H7 (cell line): Measurements from ENCODE around the gene HLA-B. TPM values are rescaled to one million over a fixed set of nuclear protein-coding genes. Genes with fewer than 3 reads are reported as not detected.
"Not testable (repeated sequence)": the region's sequence is repeated elsewhere in the genome, so short reads cannot be mapped to it uniquely, and the experiment has no call there.

Experiments
- DNase-seq: peaks from one replicate; pipeline ENCODE4 v3.0.0; 2012
- H3K27me3 ChIP-seq: 2 replicates; pipeline ENCODE4 v1.6.0; 2011; ENCODE audit warnings: mild to moderate bottlenecking, low read length; ENCODE audit not compliant: control insufficient read depth, insufficient read depth
- H3K36me3 ChIP-seq: replicated peaks from 2 replicates; pipeline ENCODE4 v1.5.1; 2011; ENCODE audit warnings: low read length; ENCODE audit not compliant: control insufficient read depth, insufficient read depth
- H3K4me3 ChIP-seq: 2 replicates; pipeline ENCODE4 v1.5.1; 2011; ENCODE audit warnings: low read depth, mild to moderate bottlenecking, control low read depth, low read length, moderate library complexity; ENCODE audit not compliant: insufficient read depth
- total RNA-seq: library from RNA; depleted of rRNA; stranded (reverse); fragments of >200 nt; shearing (Covaris generic); gene quantifications from 2 replicates; pipeline ENCODE4 v1.2.3, GENCODE V29; 2014; rRNA removed

The HLA-B gene
- 7.3 and 27.3 TPM in 2 replicates for total RNA-seq

DNA sequence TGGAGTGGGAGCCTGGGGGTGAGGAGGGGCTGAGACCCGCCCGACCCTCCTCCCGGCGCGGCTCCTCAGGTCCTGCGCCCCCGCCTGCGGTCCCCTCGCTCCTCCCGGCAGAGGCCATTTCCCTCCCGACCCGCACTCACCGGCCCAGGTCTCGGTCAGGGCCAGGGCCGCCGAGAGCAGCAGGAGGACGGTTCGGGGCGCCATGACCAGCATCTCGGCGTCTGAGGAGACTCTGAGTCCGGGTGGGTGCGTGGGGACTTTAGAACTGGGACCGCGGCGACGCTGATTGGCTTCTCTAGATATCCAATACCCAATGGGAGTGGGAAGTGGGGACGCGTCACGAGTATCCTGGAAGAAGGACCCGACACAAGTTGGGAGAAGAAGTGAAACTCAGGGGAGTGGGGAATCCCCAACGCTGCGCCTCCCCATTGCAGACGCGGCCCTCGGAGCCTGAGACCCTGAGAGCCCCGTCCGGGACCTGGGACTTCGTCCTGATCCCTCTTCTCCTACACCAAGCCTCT is at the start of gene HLA-B:
Gene HLA-B, minus strand, starts transcription at position 234 of the 521 bp plus-strand sequence. Its CDS starts 21 bp downstream, at position 213.
- Histone ChIP-seq H3K4me3 (peak within 1 kb of the TSS; percentile 50), H3K27me3 (peaks cover 56% of the 10 kb centered on the region), H3K36me3 (no peaks in the 10 kb centered on the region; the same call in 1 of the 2 replicates)
- DNase-seq: peak; percentile 76

DNA sequence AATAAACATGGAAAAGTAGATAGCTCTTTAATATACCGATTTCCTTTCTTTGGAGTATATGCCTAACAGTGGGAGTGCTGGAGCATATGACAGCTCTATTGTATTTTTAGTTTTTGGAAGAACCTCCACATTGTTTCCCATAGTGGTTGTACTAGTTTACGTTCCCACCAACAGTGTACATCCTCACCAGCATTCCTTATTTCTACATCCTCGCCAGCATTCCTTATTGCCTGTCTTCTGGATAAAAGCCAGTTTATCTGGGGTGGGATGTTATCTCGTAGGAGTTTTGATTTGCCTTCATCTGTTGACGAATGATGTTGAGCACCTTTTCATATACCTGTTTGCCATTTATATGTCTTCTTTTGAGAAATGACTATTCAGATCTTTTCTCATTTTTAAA is 49.0 kb upstream of the HLA-B start:
- Histone ChIP-seq H3K4me3 (no peak overlapping the region), H3K27me3 (peaks cover 6% of the 10 kb centered on the region; the same call in 1 of the 2 replicates), H3K36me3 (peaks cover 2% of the 10 kb centered on the region)
- DNase-seq: no peak

DNA sequence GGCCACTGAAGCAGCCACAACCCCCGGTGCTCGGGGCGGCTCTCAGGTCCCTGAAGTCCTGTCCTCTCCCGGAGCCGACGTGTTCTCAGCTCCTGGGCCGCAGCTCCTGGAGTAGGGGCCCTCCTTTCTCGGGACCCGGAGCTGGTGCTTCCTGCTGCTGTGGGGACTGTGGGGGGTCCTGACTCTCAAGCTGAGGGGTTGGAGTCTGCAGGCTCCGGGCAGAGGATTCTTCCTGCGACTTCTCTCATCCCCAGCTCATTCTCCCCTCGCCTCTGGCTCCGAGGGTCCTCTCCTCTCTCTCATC is 47.0 kb upstream of the HLA-B start:
- not testable (repeated sequence) for DNase-seq, H3K27me3 ChIP-seq

DNA sequence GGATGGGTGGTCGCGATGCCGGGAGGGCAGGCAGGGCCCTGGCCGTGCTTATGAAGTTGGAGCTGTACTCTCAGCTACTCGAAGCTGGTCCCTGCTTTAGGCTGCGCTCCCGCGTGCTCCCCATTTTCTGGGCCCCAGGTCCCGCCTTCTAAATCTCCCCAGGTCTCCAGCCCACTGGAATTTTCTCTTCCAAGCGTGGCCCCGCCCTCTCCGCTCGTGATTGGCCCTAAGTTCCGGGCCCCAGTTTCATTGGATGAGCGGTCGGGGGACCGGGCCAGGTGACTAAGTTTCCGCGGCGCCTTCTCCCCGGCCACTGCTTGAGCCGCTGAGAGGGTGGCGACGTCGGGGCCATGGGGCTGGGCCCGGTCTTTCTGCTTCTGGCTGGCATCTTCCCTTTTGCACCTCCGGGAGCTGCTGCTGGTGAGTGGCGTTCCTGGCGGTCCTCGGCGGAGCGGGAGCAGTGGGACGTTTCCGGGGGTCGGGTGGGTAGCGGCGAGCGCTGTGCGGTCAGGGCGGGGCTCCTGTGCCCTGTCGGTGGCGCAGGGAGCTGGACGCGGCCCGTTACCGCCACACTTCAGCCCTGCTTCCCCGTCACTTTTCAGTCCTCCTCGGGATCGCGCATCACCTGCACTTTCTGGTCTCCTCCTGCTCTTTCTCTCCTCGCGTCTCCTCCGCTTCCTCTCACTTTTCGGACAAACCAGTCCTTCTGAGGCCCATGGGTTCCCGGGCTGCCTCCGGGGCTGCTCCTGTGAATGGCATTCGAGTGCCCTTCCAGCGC is 46.5 kb upstream of the HLA-B start, which contains the start of gene MICA:
Gene MICA, plus strand, starts transcription at position 313 of the 778 bp plus-strand sequence. Its CDS starts 38 bp downstream, at position 351.
- peaks cover 6% of the 10 kb centered on the region; the same call in 1 of the 2 replicates for H3K27me3 ChIP-seq
- H3K36me3 ChIP-seq: no peaks in the 10 kb centered on the region
- peak; percentile 96 for DNase-seq
- peak within 1 kb of the TSS; percentile 65 for H3K4me3 ChIP-seq

More for the DNA sequence above, 47.0 kb upstream of the HLA-B start:
- not testable (repeated sequence) for H3K36me3 ChIP-seq
- H3K4me3 ChIP-seq: peak overlapping the region; percentile 65

DNA sequence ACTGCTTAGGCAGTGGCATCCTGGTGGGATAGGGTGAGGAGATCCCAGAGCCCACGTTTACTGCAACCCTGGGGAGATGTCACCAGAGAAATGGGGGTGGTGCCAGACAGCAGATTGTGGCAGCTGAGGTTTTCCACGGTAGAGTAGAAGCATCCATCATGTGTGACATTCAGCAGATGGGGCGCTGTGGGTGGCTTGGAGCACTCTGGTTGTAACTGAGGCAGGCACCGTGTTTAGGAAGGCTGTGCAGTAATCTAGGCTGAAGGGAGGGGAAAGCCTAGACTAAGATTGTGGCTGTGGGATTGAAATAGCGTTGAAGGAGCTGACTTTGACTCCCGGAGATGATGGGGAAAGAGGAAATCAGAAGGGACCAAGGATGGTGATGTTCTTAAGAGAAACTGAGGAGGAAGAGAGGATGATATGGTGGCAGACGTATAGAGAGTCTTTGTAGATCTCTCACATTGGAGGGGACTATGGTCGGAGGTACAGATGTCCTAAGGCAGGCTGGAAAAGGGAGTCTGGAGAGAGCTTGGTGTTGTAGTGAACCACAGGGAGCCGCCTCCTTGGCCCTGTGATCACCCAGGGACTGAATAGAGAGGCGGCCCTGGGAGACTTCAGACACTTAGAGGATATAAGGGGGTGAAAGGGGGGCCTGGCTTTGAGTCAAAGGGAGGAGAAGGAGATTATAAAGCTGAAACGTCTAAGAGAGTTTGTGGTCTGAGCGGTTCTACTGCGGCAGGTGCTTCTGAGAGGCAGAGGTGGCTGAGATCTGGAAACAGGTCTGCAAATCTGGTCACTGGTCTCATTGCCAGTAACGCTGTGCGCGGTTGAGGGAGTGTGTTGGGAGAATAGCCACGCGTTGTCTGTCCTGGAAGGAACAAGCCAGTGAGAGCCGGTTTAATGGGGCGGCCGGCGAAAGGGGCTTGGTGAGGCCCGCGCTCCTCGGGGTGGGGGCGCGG is 45.6 kb upstream of the HLA-B start:
- Histone ChIP-seq H3K36me3 (no peaks in the 10 kb centered on the region), H3K4me3 (peak overlapping the region; percentile 65), H3K27me3 (peaks cover 6% of the 10 kb centered on the region; the same call in 1 of the 2 replicates)
- DNase-seq: no peak

DNA sequence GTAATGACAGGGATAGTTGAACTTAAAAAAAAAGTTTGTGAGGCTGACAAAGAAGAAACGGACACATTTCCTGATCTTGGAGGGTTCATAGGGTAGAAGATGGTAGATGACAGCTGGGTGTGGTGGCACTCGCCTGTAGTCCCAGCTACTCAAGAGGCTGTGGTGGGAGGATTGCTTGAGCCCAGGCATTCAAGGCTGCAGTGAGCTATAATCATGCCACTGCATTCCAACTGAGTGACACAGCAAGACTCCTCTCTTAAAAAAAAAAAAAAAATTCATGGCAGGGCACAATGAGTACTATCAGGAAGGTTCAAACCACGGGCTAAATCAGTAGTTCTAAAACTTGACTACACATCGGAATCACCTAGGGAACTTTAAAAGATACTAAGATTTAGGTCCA is 44.4 kb upstream of the HLA-B start:
- DNase-seq: no peak
- H3K36me3 ChIP-seq: no peaks in the 10 kb centered on the region
- H3K27me3 ChIP-seq: peaks cover 6% of the 10 kb centered on the region; the same call in 1 of the 2 replicates
- no peak overlapping the region for H3K4me3 ChIP-seq

DNA sequence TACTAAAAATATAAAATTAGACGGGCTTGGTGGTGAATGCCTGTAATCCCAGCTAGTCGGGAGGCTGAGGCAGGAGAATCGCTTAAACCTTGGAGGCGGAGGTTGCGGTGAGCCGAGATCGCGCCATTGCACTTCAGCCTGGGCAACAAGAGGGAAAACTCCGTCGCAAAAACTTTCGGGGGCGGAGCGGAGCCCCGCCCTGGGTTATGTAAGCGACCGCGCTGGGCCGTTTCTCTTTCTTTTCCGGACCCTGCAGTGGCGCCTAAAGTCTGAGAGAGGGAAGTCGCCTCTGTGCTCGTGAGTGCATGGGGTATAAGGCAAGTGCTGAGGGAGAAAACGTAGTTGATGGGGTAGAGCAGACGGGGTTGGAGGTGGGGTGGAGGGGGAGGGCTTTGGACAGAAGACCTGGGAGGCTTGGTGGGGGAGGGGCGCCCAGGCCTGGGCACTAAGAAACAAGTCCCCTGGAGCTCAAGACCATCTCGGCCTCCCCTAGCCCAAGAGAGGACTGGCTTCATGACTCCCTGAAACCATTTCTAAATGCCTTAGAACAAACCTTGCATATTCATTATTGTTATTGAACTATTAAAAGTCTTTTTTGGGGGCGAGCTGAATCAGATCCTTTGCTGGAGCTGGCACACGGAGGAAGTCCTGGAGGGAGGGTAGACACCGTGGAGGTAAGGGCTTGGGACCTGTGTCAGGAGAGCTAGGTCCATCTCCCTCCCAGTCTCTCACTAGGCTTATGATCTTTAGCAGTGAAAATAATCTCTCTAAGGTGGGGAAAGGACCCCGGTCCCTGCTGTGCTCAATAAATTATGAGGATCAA is 43.7 kb upstream of the HLA-B start:
- H3K4me3 ChIP-seq: peak overlapping the region; percentile 69
- peaks cover 10% of the 10 kb centered on the region; the same call in 1 of the 2 replicates for H3K27me3 ChIP-seq
- H3K36me3 ChIP-seq: no peaks in the 10 kb centered on the region
- peak; percentile 64 for DNase-seq

DNA sequence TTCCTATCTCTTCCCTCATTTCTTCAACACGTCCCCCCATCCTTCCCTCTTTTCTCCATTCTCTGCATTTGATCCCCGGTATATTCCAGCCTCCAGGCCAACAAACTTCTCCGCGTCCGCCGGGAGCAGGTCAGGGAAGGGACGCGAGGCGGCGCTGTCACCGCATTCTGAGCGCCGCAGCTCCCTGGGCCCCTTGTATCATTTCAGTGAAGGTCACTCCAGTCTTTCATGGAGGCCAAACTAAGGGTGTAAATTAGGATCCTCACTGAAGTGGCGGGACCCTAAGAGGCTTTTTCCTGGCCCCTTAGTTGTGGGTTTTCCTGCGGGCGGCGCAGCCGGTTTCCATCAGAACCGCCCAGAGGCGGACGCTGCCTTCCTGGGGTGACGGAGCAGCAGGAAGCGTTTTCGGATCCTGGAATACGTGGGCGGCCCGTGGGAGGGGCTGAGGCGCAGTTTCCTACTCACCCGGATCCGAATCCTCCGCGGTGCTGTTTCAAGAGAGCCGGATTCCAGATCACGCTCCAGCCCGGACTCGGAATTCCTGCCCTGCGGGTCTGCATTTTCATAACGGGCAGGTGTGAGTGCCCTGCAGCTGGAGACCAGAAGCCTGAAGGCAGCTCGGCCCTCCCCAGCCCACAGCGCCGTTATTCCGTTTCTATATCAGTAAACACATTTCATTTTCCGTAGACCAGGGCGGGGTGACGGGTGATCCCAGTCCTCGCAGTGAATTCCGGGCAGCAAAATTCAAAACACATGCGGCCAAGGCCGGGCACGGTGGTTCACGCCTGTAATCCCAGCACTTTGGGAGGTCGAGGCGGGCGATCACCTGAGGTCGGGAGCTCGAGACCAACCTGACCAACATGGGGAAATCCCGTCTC is 42.8 kb upstream of the HLA-B start:
- peaks cover 10% of the 10 kb centered on the region; the same call in 1 of the 2 replicates for H3K27me3 ChIP-seq
- no peaks in the 10 kb centered on the region for H3K36me3 ChIP-seq
- DNase-seq: peak; percentile 85

DNA sequence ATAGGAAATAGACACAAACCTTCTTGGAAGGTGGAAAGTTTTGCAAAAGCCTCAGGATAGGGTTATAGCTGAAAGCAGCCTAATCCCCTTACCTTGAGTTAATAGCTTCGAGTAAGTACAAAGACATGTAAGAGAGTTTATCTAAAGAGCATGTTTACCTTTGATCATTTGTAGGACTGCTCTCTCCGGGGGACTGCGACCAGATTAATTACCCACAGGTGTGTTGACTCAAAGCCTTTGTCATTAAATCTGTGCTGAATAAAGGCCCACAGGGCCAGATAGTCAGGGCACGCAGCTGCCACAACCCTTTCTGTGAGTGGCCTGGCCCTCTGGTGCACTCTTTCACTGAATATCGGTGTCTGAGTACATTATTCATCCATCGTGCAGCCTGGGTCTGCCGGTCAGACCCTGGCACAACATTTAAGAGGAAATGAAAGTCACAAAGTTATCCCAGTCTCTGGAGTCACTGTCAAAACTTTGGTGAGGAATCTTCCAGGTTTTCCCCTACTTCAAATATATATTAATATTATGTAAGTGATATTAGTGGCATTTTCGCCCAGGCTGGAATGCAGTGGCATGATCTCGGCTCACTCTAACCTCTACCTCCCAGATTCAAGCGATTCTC is 41.0 kb upstream of the HLA-B start:
- DNase-seq: no peak
- no peak overlapping the region for H3K4me3 ChIP-seq
- no peaks in the 10 kb centered on the region for H3K36me3 ChIP-seq
- peaks cover 6% of the 10 kb centered on the region; the same call in 1 of the 2 replicates for H3K27me3 ChIP-seq

More for the DNA sequence above, 42.8 kb upstream of the HLA-B start:
- H3K4me3 ChIP-seq: peak overlapping the region; percentile 69

DNA sequence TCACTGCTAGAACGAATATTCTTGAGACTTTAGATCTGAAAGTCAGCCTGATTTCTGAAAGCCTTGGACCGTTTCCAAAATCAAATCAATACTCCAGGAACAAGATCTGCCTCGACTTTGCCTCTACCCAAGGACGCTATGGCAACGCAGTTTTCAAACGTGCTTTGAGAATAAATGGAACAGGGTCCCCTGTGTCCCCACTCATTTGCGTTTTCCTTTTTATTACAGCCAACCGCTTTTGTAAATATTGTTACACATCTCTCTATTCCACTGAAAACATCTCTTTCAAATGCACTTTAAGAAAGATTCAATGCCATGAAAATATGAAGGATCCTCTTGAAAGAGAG is 40.1 kb upstream of the HLA-B start:
- not testable (repeated sequence) for H3K4me3 ChIP-seq, DNase-seq, H3K36me3 ChIP-seq, H3K27me3 ChIP-seq

DNA sequence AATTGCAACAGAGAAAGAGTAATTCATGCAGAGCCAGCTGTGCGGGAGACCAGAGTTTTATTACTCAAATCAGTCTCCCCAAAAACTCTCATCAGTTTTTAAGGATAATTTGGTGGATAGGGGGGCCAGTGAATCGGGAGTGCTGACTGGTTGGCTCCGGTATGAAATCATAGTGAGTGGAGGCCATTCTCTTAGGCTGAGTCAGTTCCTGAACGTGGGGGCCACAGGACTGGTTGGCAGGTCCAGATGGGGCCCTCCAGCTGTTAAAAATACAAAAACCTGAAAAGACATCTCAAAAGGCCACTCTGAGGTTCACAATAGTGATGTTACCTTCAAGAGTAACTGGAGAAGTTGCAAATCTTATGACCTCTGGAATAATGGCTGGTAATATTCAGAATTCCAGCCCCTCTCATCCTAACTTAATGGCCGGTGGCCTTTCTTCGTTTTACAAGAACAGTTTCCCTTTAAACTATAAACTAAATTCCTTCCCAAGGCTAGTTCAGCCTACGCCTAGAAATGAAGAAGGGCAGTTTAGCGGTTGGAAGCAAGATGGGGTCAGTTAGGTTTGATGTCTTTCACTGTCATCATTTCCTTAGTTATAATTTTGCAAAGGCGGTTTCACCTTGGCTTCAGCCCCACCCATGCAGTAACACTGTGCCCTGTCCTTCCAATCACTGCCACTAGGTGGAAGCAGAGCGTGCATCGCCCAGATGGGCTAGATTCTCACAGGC is 39.6 kb upstream of the HLA-B start:
- Histone ChIP-seq H3K36me3 (no peaks in the 10 kb centered on the region), H3K4me3 (no peak overlapping the region), H3K27me3 (peaks cover 5% of the 10 kb centered on the region; the same call in 1 of the 2 replicates)
- peak; percentile 76 for DNase-seq

DNA sequence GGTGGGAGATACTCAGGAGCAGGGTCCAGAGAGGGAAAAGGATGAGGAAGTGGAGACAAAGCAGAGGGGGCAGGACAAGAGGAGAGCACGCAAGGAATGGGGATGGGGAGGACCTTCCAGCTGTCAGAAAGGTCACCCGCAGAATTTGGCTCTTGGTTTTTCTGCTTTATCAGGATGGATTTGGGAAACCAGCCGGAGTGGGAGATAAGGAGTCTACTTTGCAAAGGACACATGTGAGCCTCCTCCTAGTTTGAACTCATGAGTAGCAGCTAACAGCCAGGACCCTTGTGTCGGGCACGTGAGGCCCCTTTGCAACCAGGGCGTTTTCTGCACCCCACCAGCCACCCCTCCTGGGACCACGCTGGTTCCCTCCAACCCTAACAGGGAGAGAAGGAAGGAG is 38.9 kb upstream of the HLA-B start:
- H3K27me3 ChIP-seq: peaks cover 4% of the 10 kb centered on the region; the same call in 1 of the 2 replicates
- H3K36me3 ChIP-seq: no peaks in the 10 kb centered on the region
- DNase-seq: no peak
- H3K4me3 ChIP-seq: no peak overlapping the region
